ENCODE data around the gene OXSR1.

DNA sequence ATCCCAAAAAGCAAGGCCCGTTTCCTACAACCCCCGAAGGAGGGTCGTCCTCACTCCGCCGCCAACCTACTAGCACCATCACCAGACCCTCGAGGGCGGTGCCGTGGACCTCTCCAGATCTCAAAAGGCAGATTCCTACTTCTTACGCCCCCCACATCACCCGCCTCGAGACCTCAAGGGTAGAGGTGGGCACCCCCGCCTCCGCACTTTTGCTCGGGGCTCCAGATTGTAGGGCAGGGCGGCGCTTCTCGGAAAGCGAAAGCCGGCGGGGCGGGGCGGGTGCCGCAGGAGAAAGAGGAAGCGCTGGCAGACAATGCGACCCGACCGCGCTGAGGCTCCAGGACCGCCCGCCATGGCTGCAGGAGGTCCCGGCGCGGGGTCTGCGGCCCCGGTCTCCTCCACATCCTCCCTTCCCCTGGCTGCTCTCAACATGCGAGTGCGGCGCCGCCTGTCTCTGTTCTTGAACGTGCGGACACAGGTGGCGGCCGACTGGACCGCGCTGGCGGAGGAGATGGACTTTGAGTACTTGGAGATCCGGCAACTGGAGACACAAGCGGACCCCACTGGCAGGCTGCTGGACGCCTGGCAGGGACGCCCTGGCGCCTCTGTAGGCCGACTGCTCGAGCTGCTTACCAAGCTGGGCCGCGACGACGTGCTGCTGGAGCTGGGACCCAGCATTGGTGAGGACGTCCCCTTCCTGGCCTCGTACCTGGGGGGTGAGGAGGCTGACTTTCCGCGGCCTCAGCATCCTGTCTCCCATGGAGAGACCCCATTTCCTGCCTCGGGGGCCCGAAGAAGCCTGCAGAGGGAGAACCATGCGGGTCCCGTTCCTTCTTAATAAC lies 26.8 kb upstream of the OXSR1 start, which contains the start of gene MYD88:
- TF ChIP-seq, protein P1, sequence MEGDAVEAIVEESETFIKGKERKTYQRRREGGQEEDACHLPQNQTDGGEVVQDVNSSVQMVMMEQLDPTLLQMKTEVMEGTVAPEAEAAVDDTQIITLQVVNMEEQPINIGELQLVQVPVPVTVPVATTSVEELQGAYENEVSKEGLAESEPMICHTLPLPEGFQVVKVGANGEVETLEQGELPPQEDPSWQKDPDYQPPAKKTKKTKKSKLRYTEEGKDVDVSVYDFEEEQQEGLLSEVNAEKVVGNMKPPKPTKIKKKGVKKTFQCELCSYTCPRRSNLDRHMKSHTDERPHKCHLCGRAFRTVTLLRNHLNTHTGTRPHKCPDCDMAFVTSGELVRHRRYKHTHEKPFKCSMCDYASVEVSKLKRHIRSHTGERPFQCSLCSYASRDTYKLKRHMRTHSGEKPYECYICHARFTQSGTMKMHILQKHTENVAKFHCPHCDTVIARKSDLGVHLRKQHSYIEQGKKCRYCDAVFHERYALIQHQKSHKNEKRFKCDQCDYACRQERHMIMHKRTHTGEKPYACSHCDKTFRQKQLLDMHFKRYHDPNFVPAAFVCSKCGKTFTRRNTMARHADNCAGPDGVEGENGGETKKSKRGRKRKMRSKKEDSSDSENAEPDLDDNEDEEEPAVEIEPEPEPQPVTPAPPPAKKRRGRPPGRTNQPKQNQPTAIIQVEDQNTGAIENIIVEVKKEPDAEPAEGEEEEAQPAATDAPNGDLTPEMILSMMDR (conservative IDR thresholded peaks at IDR 0.05; ENCODE audit: low read depth in 2 of 2): no peak
- TF ChIP-seq POLR2AphosphoS5 (IDR thresholded peaks at IDR 0.05; ENCODE audit: low read depth) (peak; percentile 79), EZH2 (IDR thresholded peaks at IDR 0.05; ENCODE audit: low read depth, unreplicated experiment) (no peak), ZNF331 (CRISPR knock-in tag; IDR thresholded peaks at IDR 0.05; ENCODE audit: low read depth) (no peak), EZH2phosphoT487 (IDR thresholded peaks at IDR 0.05; ENCODE audit: unreplicated experiment) (no peak), ZNF114 (CRISPR knock-in tag; IDR thresholded peaks at IDR 0.05) (no peak), JUNB (IDR thresholded peaks at IDR 0.05; ENCODE audit: unreplicated experiment) (no peak), CREB1 (CRISPR knock-in tag; IDR thresholded peaks at IDR 0.05; ENCODE audit: low read depth) (no peak), NANOG (IDR thresholded peaks at IDR 0.05; ENCODE audit: borderline replicate concordance) (no peak), STAT1 (IDR thresholded peaks at IDR 0.05; ENCODE audit: unreplicated experiment) (no peak)
- TF ChIP-seq, protein P2, sequence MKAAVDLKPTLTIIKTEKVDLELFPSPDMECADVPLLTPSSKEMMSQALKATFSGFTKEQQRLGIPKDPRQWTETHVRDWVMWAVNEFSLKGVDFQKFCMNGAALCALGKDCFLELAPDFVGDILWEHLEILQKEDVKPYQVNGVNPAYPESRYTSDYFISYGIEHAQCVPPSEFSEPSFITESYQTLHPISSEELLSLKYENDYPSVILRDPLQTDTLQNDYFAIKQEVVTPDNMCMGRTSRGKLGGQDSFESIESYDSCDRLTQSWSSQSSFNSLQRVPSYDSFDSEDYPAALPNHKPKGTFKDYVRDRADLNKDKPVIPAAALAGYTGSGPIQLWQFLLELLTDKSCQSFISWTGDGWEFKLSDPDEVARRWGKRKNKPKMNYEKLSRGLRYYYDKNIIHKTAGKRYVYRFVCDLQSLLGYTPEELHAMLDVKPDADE (IDR thresholded peaks at IDR 0.05): no peak; the same call in 1 of the 2 replicates
- TF ChIP-seq, protein P3, sequence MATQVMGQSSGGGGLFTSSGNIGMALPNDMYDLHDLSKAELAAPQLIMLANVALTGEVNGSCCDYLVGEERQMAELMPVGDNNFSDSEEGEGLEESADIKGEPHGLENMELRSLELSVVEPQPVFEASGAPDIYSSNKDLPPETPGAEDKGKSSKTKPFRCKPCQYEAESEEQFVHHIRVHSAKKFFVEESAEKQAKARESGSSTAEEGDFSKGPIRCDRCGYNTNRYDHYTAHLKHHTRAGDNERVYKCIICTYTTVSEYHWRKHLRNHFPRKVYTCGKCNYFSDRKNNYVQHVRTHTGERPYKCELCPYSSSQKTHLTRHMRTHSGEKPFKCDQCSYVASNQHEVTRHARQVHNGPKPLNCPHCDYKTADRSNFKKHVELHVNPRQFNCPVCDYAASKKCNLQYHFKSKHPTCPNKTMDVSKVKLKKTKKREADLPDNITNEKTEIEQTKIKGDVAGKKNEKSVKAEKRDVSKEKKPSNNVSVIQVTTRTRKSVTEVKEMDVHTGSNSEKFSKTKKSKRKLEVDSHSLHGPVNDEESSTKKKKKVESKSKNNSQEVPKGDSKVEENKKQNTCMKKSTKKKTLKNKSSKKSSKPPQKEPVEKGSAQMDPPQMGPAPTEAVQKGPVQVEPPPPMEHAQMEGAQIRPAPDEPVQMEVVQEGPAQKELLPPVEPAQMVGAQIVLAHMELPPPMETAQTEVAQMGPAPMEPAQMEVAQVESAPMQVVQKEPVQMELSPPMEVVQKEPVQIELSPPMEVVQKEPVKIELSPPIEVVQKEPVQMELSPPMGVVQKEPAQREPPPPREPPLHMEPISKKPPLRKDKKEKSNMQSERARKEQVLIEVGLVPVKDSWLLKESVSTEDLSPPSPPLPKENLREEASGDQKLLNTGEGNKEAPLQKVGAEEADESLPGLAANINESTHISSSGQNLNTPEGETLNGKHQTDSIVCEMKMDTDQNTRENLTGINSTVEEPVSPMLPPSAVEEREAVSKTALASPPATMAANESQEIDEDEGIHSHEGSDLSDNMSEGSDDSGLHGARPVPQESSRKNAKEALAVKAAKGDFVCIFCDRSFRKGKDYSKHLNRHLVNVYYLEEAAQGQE (IDR thresholded peaks at IDR 0.05; ENCODE audit: unreplicated experiment): no peak
- TF ChIP-seq, protein P4, sequence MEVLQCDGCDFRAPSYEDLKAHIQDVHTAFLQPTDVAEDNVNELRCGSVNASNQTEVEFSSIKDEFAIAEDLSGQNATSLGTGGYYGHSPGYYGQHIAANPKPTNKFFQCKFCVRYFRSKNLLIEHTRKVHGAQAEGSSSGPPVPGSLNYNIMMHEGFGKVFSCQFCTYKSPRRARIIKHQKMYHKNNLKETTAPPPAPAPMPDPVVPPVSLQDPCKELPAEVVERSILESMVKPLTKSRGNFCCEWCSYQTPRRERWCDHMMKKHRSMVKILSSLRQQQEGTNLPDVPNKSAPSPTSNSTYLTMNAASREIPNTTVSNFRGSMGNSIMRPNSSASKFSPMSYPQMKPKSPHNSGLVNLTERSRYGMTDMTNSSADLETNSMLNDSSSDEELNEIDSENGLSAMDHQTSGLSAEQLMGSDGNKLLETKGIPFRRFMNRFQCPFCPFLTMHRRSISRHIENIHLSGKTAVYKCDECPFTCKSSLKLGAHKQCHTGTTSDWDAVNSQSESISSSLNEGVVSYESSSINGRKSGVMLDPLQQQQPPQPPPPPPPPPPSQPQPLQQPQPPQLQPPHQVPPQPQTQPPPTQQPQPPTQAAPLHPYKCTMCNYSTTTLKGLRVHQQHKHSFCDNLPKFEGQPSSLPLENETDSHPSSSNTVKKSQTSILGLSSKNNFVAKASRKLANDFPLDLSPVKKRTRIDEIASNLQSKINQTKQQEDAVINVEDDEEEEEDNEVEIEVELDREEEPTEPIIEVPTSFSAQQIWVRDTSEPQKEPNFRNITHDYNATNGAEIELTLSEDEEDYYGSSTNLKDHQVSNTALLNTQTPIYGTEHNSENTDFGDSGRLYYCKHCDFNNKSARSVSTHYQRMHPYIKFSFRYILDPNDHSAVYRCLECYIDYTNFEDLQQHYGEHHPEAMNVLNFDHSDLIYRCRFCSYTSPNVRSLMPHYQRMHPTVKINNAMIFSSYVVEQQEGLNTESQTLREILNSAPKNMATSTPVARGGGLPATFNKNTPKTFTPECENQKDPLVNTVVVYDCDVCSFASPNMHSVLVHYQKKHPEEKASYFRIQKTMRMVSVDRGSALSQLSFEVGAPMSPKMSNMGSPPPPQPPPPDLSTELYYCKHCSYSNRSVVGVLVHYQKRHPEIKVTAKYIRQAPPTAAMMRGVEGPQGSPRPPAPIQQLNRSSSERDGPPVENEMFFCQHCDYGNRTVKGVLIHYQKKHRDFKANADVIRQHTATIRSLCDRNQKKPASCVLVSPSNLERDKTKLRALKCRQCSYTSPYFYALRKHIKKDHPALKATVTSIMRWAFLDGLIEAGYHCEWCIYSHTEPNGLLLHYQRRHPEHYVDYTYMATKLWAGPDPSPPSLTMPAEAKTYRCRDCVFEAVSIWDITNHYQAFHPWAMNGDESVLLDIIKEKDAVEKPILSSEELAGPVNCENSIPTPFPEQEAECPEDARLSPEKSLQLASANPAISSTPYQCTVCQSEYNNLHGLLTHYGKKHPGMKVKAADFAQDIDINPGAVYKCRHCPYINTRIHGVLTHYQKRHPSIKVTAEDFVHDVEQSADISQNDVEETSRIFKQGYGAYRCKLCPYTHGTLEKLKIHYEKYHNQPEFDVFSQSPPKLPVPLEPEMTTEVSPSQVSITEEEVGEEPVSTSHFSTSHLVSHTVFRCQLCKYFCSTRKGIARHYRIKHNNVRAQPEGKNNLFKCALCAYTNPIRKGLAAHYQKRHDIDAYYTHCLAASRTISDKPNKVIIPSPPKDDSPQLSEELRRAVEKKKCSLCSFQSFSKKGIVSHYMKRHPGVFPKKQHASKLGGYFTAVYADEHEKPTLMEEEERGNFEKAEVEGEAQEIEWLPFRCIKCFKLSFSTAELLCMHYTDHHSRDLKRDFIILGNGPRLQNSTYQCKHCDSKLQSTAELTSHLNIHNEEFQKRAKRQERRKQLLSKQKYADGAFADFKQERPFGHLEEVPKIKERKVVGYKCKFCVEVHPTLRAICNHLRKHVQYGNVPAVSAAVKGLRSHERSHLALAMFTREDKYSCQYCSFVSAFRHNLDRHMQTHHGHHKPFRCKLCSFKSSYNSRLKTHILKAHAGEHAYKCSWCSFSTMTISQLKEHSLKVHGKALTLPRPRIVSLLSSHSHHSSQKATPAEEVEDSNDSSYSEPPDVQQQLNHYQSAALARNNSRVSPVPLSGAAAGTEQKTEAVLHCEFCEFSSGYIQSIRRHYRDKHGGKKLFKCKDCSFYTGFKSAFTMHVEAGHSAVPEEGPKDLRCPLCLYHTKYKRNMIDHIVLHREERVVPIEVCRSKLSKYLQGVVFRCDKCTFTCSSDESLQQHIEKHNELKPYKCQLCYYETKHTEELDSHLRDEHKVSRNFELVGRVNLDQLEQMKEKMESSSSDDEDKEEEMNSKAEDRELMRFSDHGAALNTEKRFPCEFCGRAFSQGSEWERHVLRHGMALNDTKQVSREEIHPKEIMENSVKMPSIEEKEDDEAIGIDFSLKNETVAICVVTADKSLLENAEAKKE (CRISPR knock-in tag; IDR thresholded peaks at IDR 0.05): no peak
